HepG2 (cell line): ENCODE data around the gene SUPT20HL1. TPM values are rescaled to one million over a fixed set of nuclear protein-coding genes. Genes with fewer than 3 reads are reported as not detected.

Experiments
- ATAC-seq: fragments of 200-7000 bp; cut with Tn5 transposase; 3 replicates; pipeline ENCODE4 v1.9.1; 2020; ENCODE audit warnings: mild to moderate bottlenecking, moderate library complexity
- BruUV-seq: library from RNA; stranded (reverse); fragments of 400-500 nt; replicated peaks from 2 replicates; lab custom pipeline; 2021; lab: Mats Ljungman, UMichigan
- CTCF ChIA-PET: fragments of 300-600 bp; formaldehyde crosslinking; extraction: SDS; loops from one replicate; lab custom pipeline; 2021; ENCODE audit warnings: low total read pairs, inconsistent platforms, low intra/inter-chr PET ratio; lab: Yijun Ruan, JAX
- POLR2A ChIA-PET: fragments of 350-600 bp; sonication (Branson Sonifier 250); formaldehyde crosslinking; loops from one replicate; lab custom pipeline; 2020; ENCODE audit warnings: antibody characterized with exemption, inconsistent platforms; lab: Yijun Ruan, JAX
- DNase-seq: peaks from one replicate; pipeline ENCODE4 v3.0.0-alpha.2; 2015; ENCODE audit warnings: low spot score
- FAIRE-seq: peaks from 3 replicates; lab custom pipeline; 2011; peaks lifted over from hg19 to GRCh38; lab: Jason Lieb, UNC
- H2AFZ ChIP-seq: one replicate; pipeline ENCODE4 v1.6.1; 2011; ENCODE audit warnings: low read length, inconsistent platforms
- H3K27ac ChIP-seq: fragments of 300-600 bp; 3 replicates; pipeline ENCODE4 v1.8.0; 2011; ENCODE audit warnings: mixed run types, mild to moderate bottlenecking, mixed read lengths, low read length, inconsistent platforms; ENCODE audit not compliant: insufficient read depth; ENCODE audit errors: extremely low read length
- H3K27me3 ChIP-seq, 2 experiments: fragments of 200-600 bp in 1 of 2; 2 replicates in 1 of 2; 3 replicates in 1 of 2; pipeline versions ENCODE4 v1.6.0 to v1.8.0; 2011; ENCODE audit warnings: low read length in 2 of 2, mild to moderate bottlenecking in 2 of 2, moderate library complexity in 2 of 2, inconsistent platforms in 1 of 2; ENCODE audit not compliant: insufficient read depth in 2 of 2, control insufficient read depth in 1 of 2
- H3K36me3 ChIP-seq, 2 experiments: fragments of 200-600 bp in 1 of 2; replicated peaks in 1 of 2; 2 replicates in 1 of 2; 3 replicates in 1 of 2; pipeline versions ENCODE4 v1.5.1 to v1.8.0; 2011; ENCODE audit warnings: low read length in 2 of 2, inconsistent platforms in 1 of 2; ENCODE audit not compliant: insufficient read depth in 2 of 2, control insufficient read depth in 1 of 2
- H3K4me1 ChIP-seq: 2 replicates; pipeline ENCODE4 v1.5.1; 2012; ENCODE audit warnings: low read length, inconsistent platforms; ENCODE audit not compliant: insufficient read depth
- H3K4me2 ChIP-seq: 2 replicates; pipeline ENCODE4 v1.6.0; 2011; ENCODE audit warnings: low read depth, low read length, inconsistent platforms
- H3K4me3 ChIP-seq, 3 experiments: fragments of 200-600 bp in 1 of 3; sonication (generic), shearing (Covaris generic) in 1 of 3; replicated peaks in 1 of 3; 2 replicates each; pipeline ENCODE4 v1.5.1; 2011 to 2016; ENCODE audit warnings: low read length in 3 of 3, inconsistent platforms in 2 of 3, low read depth in 2 of 3, mild to moderate bottlenecking in 2 of 3, control low read depth in 1 of 3, mixed read lengths in 1 of 3; ENCODE audit not compliant: insufficient read depth in 1 of 3
- H3K79me2 ChIP-seq: one replicate; pipeline ENCODE4 v1.6.1; 2011; ENCODE audit warnings: low read length, inconsistent platforms; ENCODE audit not compliant: insufficient read depth
- H3K9ac ChIP-seq: 2 replicates; pipeline ENCODE4 v1.6.0; 2011; ENCODE audit warnings: mild to moderate bottlenecking, low read depth, low read length, inconsistent platforms; ENCODE audit not compliant: insufficient read depth
- H3K9me3 ChIP-seq: 2 replicates; pipeline ENCODE4 v1.5.1; 2012; ENCODE audit warnings: mild to moderate bottlenecking, low read length
- H4K20me1 ChIP-seq: 2 replicates; pipeline ENCODE4 v1.6.0; 2011; ENCODE audit warnings: inconsistent platforms, mild to moderate bottlenecking, low read length, moderate library complexity; ENCODE audit not compliant: insufficient read depth
- ATAD3A ChIP-seq: sonication (generic); formaldehyde crosslinking; IDR thresholded peaks from 2 replicates; pipeline ENCODE4 v1.4.0; 2020; ENCODE audit warnings: missing genetic modification reagents
- ZBTB38 ChIP-seq: sonication (generic); formaldehyde crosslinking; IDR thresholded peaks from 2 replicates; pipeline ENCODE4 v1.5.1; 2020; ENCODE audit warnings: mild to moderate bottlenecking, missing genetic modification reagents
- ZNF883 ChIP-seq: sonication (generic); formaldehyde crosslinking; IDR thresholded peaks from 2 replicates; pipeline ENCODE4 v1.5.1; 2020; ENCODE audit warnings: mild to moderate bottlenecking, missing genetic modification reagents; ENCODE audit errors: not compliant biosample characterization
- WGBS: methylation state at CpG from one replicate; pipeline ENCODE4 v1.1.6; 2017; ENCODE audit warnings: low lambda C conversion rate; 5-methylcytosine and 5-hydroxymethylcytosine counted together
- in situ Hi-C: cut with HindIII; loops from 2 replicates; pipeline ENCODE4 v1.10.0; 2017; ENCODE audit warnings: low pct_unique_long_range_greater_than_20kb; ENCODE audit not compliant: extremely low pct_ligation_motif_present
- intact Hi-C: fragments of 100-400 bp; cut with micrococcal nuclease; formaldehyde crosslinking; loops from one replicate; pipeline ENCODE4 v1.10.0; 2022; ENCODE audit not compliant: unreplicated experiment
- polyA plus RNA-seq, 8 experiments: library from polyadenylated mRNA; depleted of rRNA in 3 of 8; stranded (reverse) in 7 of 8; unstranded in 1 of 8; fragments of >200 nt; fragmentation: Illumina TruSeq in 4 of 8; extraction: Trizol in 4 of 8; gene quantifications; 2 replicates each; pipeline versions ENCODE4 v1.2.1 to v1.2.3, GENCODE V29; 2011 to 2016; ENCODE audit warnings: low read depth in 4 of 8, missing spikeins in 1 of 8, mixed read lengths in 1 of 8; ENCODE audit not compliant: insufficient read depth in 1 of 8
- total RNA-seq, 5 experiments: library from RNA; depleted of rRNA; stranded (reverse); fragments of >200 nt; fragmentation: Illumina TruSeq; extraction: Trizol; gene quantifications; 2 replicates each; pipeline ENCODE4 v1.2.3, GENCODE V29; 2016; ENCODE audit warnings: low read depth in 1 of 5
- TF ChIP-seq, protein P1 (sequence below): sonication (generic); formaldehyde crosslinking; IDR thresholded peaks from 2 replicates; pipeline ENCODE4 v1.5.1; 2020; ENCODE audit warnings: mild to moderate bottlenecking, missing genetic modification reagents, moderate library complexity
- TF ChIP-seq, protein P2 (sequence below): sonication (generic); formaldehyde crosslinking; IDR thresholded peaks from 2 replicates; pipeline ENCODE4 v1.4.0; 2020; ENCODE audit warnings: missing genetic modification reagents

The SUPT20HL1 gene
- total and polyA plus RNA-seq, 2 of the 13 experiments (the other 11 are each of a cell fraction or from before 2014, with no cell fraction given) = not detected

DNA sequence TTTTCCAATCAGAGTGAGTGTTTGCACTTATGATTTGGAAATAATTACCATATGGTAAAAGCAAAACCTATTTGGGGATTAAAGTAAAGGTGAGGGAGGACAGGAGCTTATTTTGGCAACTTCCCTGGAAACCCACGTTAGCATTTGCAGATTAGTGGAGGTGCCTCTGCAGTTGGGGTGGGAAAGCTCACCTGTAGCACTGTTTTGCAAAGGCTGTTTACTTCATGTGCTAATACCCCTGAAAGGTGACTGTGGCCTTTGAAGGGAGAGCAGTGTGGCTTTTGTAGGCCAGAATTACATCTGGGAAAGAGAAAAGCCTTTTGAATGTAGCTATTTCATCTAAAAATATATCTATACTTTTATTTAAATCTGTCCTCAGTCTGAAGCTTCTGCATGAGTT lies 9.4 kb downstream of the SUPT20HL1 start:
- Histone ChIP-seq H3K27me3 (0 out of 5 replicates have a peak, but pooled peaks cover 0 to 1% of the 10 kb centered on the region in 2 experiments), H3K79me2 (no peaks in the 10 kb centered on the region), H3K9me3 (no peaks in the 10 kb centered on the region), H3K4me3 (no peak overlapping the region), H3K4me1 (no peaks in the 10 kb centered on the region), H4K20me1 (no peaks in the 10 kb centered on the region), H3K36me3 (no peaks in the 10 kb centered on the region), H3K9ac (no peak overlapping the region), H3K4me2 (no peak overlapping the region), H2AFZ (no peak overlapping the region), H3K27ac (no peak overlapping the region)
- POLR2A ChIA-PET = no interaction called here
- no peak for FAIRE-seq
- ATAC-seq = no peak
- DNase-seq = no peak
- in situ Hi-C loops (no loop called here), intact Hi-C loops (no loop called here)
- CTCF ChIA-PET = no interaction called here
- WGBS = 0% methylated on average over 1 of the region's 1 CpG
- no peak for TF ChIP-seq ZBTB38 (CRISPR knock-in tag)
- TF ChIP-seq, protein P1, sequence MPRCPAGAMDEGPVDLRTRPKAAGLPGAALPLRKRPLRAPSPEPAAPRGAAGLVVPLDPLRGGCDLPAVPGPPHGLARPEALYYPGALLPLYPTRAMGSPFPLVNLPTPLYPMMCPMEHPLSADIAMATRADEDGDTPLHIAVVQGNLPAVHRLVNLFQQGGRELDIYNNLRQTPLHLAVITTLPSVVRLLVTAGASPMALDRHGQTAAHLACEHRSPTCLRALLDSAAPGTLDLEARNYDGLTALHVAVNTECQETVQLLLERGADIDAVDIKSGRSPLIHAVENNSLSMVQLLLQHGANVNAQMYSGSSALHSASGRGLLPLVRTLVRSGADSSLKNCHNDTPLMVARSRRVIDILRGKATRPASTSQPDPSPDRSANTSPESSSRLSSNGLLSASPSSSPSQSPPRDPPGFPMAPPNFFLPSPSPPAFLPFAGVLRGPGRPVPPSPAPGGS (CRISPR knock-in tag) = no peak
- TF ChIP-seq, protein P2, sequence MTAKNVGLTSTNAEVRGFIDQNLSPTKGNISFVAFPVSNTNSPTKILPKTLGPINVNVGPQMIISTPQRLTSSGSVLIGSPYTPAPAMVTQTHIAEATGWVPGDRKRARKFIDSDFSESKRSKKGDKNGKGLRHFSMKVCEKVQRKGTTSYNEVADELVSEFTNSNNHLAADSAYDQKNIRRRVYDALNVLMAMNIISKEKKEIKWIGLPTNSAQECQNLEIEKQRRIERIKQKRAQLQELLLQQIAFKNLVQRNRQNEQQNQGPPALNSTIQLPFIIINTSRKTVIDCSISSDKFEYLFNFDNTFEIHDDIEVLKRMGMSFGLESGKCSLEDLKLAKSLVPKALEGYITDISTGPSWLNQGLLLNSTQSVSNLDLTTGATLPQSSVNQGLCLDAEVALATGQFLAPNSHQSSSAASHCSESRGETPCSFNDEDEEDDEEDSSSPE = no peak
- no peak for TF ChIP-seq ATAD3A (CRISPR knock-in tag)
- TF ChIP-seq ZNF883 (CRISPR knock-in tag) = no peak
- BruUV-seq = no TSS peak
